ENCODE measurements around the gene VCPKMT. TPM values are rescaled to one million over a fixed set of nuclear protein-coding genes. Genes with fewer than 3 reads are reported as not detected.
A peak's percentile ranks its signal among the peaks of the same experiment; 100 is the strongest.

The VCPKMT gene
- total RNA-seq, 1 donor from 2014 or later = 6.0 TPM

GRCh38 chr14:50067723-50068495 is 48.5 kb downstream of the VCPKMT start:
- no peak for DNase-seq (ENCODE audit: low spot score)

GRCh38 chr14:50065583-50065982 is 50.8 kb downstream of the VCPKMT start:
- no peak for DNase-seq (ENCODE audit: low spot score)

- peak; percentile 38 for DNase-seq (ENCODE audit: low spot score)
Measured at GRCh38 chr14:50064993-50065392, 51.4 kb downstream of the VCPKMT start.

- DNase-seq (ENCODE audit: low spot score) = no peak
Measured at GRCh38 chr14:50063876-50064420, 52.4 kb downstream of the VCPKMT start.

- peak; percentile 70 for DNase-seq (ENCODE audit: low spot score)
Measured at GRCh38 chr14:50062438-50063085, 53.8 kb downstream of the VCPKMT start.

- peak; percentile 58 for DNase-seq (ENCODE audit: low spot score)
Measured at GRCh38 chr14:50061664-50062437, 54.5 kb downstream of the VCPKMT start.

- DNase-seq (ENCODE audit: low spot score) = peak; percentile 89
Measured at GRCh38 chr14:50060871-50061663, 55.3 kb downstream of the VCPKMT start.

GRCh38 chr14:50059763-50060616 is 56.4 kb downstream of the VCPKMT start:
- peak; percentile 73 for DNase-seq (ENCODE audit: low spot score)

Other genes with a start within 250 kb of the VCPKMT start
- gene ARF6, start 223.5 kb downstream of the VCPKMT start, total RNA-seq (ENCODE audit: insufficient read depth, low replicate concordance) = 36.6 TPM
- gene SOS2, start 115.0 kb upstream of the VCPKMT start, total RNA-seq (ENCODE audit: insufficient read depth, low replicate concordance) = 29.9 TPM
- 3.4 TPM for gene L2HGDH, start 195.7 kb upstream of the VCPKMT start, total RNA-seq (ENCODE audit: insufficient read depth, low replicate concordance)
- gene DMAC2L, start 195.8 kb upstream of the VCPKMT start, total RNA-seq (ENCODE audit: insufficient read depth, low replicate concordance) = 19.3 TPM